HG03139 (cell line): Measurements from ENCODE around the gene B9D1.

Source experiments
- ATAC-seq: cut with Tn5 transposase; IDR thresholded peaks from one replicate; pipeline ENCODE4 v1.9.1; 2021; ENCODE audit not compliant: unreplicated experiment

B9D1 gene

GRCh38 chr17:19377602-19378415, 15.3 kb upstream of the B9D1 start:
- ATAC-seq: peak; percentile 88

GRCh38 chr17:19376811-19377210, 14.3 kb upstream of the B9D1 start:
- ATAC-seq: no peak

DNA sequence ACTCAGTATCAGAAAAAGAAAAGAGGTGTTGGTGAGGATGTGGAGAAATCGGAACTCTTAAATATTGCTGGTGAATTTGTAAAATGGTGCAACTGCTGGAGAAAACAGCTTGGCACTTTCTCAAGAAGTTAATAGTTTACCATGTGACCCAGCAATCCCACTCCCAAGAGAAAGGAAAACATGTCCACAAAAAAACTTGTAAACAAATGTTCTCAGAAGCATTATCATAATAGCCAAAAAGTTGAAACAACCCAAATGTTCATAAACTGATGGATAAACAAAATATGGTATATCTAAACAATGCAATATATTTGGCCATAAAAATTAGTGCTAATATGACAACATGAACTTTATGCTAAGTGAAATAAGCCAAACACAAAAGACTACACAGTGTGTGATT, 13.2 kb upstream of the B9D1 start:
- no peak for ATAC-seq

GRCh38 chr17:19374136-19374535, 11.6 kb upstream of the B9D1 start:
- ATAC-seq: no peak

- ATAC-seq: no peak
Observed at GRCh38 chr17:19372866-19373504, 10.5 kb upstream of the B9D1 start.

DNA sequence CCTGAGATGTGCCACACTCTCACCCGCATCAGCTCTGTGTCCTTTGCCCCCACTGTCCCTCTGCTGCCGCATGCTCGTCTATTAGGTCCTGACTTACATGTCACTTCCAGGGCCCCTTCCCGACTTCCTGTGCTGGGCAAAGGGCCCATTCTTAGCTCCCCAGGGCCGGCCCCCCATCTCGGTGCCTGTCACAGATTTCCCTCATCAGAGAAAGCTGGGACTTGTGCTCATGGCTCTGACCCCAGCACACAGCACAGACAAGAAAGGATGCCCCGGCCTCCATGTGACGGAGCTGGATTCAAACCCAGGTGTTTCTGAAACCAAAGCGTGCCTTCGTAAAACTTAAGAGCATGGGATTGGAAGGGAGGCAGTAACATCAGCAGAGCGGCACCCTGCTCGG, 9.9 kb upstream of the B9D1 start:
- no peak for ATAC-seq

DNA sequence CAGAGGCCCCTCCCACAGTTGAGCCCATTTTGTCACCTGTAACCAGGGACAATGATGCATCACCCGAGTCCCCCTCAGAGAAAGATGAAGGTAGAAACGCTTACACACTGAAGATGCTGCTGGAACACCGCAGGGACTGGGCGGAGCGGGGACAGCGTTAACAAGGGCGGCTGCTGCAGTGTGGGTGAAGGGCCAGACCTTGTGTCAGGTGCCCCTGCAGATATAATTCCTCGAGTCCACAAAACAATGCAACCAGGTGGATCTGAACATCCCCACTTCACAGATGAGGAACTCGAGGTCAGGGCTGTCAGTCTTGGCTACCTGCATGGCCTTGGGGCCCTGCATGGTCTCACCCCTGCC, 9.5 kb upstream of the B9D1 start:
- no peak for ATAC-seq

GRCh38 chr17:19371259-19372010, 8.9 kb upstream of the B9D1 start:
- ATAC-seq: no peak

GRCh38 chr17:19370493-19370960, 8.0 kb upstream of the B9D1 start:
- no peak for ATAC-seq

- no peak for ATAC-seq
Observed at GRCh38 chr17:19369846-19370492, 7.4 kb upstream of the B9D1 start.

GRCh38 chr17:19369107-19369778, 6.7 kb upstream of the B9D1 start:
- ATAC-seq: no peak

DNA sequence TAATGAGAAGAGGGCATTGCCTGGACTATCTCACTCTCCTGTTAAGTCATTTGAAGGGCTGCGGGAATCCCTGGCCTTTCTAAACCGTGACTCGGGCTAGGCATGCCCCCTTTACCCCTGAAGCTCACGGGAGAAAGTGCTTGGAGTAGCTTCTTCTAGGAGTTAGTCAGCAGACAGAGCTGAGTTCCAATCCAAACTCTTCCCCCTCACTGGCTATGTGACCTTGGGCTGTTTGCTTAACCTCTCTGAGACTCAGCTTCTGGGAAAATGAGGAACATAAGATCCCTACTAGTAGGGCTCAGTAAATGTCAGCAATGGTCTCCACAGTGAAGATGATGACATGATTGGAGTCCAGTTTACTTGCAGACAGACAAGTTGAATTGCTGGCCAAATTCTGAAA, 5.7 kb upstream of the B9D1 start:
- ATAC-seq: no peak

GRCh38 chr17:19366637-19366972, 4.1 kb upstream of the B9D1 start:
- no peak for ATAC-seq

DNA sequence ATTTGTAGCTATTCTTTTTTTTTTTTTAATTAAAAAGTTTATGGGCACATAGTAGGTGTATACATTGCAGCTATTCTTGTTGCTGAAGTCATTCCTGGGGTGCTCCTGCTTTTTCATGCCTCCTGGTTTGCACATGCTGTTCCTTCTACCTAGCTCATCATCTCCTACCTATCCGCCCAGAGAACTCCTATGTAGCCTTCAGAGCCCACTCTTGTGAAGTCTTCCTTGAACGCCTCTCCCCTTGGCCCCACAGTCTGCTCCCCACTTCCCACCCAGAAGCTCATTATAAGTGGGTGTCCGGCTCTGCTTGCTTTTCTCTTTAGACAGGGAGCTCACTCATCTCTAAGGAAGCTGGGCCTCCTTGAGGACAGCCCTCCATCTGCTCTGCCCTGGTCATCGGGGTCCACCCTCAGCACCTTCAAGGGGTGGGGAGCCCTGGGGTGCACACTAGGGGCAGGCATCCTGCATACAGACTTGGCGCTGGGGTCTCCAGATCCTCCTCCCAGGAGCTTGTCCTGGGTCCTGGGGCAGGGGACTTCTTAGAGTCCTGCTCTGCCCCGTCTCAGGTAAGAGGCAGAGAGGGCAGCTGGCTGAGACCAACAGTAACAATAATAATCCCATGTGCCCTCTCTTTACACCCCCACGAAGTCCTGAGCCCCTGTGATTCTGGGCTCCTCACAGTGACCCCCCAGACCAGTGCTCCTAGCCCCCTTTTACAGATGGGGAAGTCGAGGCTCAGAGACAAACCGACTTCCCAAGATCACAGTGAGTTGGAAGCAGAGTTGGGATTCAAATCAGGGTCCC, 3.5 kb upstream of the B9D1 start:
- ATAC-seq: no peak

DNA sequence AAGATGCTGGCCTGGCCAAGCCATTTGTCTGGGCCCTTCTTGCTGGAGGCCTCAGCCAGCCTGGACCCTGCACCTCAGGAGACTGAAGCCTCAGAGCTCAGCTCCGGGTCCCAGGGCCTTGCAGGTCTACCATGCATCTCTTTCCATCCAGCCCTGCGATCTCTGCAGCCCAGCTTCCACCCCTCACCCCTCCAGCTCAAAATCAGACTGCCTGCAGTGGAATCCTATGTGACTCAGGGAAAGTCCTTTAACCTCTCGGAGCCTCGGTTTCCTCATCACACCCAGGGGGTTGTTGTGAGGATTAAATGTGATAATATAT, 2.9 kb upstream of the B9D1 start:
- no peak for ATAC-seq

GRCh38 chr17:19364699-19365498, 2.4 kb upstream of the B9D1 start:
- ATAC-seq: no peak

GRCh38 chr17:19363460-19364035, 1.0 kb upstream of the B9D1 start:
- no peak for ATAC-seq

DNA sequence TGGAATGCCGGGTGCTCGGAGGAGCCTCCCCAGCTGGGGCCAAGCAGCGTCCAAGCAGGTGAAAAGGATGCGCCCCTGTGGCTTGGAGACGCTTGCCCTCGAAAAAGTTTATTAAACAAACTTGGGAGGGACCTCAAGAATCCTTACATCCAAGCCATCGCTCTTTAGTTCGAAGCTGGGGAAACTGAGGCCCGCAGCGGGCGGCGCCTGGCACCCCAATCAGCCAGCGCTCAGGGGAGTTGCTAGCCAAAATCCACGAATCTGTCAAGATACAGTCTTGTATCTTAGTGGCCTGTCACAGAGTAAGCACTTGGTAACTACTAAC, 553 bp upstream of the B9D1 start:
- no peak for ATAC-seq

DNA sequence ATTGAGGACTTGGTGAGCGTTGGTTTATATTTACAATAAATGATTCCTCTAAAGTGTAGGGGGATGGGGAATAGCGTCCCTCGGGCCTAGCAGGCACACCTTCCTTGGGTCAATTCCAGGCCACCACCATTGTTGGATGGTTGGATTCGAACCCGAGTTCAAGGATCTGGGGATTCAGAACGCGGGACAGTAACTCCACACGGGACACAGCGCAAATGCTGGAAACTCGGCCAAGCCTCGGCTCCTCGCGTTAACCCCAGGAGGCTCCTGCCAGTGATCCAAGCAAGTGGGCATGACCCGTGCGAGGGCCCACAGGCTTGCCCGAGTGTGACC, 613 bp downstream of the B9D1 start:
- ATAC-seq: no peak

DNA sequence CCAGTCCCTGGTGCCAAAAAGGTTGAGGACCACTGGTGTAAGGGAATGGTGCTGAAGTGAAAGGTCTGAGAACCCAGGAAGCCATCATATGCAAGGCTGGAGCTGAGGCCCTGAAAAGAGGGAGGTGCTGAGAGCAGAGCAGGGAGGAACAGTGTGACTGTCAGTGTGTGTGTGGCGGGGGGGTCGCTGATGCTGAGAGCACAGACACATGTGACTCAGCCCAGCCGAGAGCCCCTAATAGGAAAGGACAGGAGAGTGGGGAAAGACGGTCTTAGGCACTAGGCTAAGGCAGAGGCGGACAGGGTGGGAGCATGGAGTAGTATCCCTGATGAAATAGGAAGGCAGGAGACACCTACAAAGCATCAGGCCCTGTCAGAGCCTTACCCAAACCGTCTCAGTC, 1.2 kb downstream of the B9D1 start:
- no peak for ATAC-seq
